ENCODE data around the gene CRB3. TPM values are rescaled to one million over a fixed set of nuclear protein-coding genes. Genes with fewer than 3 reads are reported as not detected.

The CRB3 gene
- total and polyA plus RNA-seq, 4 donors: 0.38 to 13.9 TPM; not detected in 2

GRCh38 chr19:6459262-6460098, 4.6 kb upstream of the CRB3 start, which contains the start of gene SLC25A23:
Gene SLC25A23 (minus strand): TSS chr19:6459792. CDS start chr19:6459628, 164 bp downstream.
- 1% methylated on average over 33 to 70 of the region's 70 CpGs for WGBS, 2 donors
- H3K4me1 ChIP-seq (ENCODE audit: control insufficient read depth in 1 of 2, insufficient read depth in 2 of 2, low read length in 2 of 2): no peaks in the 10 kb centered on the region
- H3K36me3 ChIP-seq (ENCODE audit: control insufficient read depth in 1 of 2, insufficient read depth in 2 of 2, low read length in 1 of 2): peaks cover 0 to 3% of the 10 kb centered on the region in 2 donors
- DNase-seq (peak; percentile 82 to 89), ATAC-seq (ENCODE audit: low FRiP score) (peak; percentile 83)
- peak within 1 kb of the TSS; percentile 78 to 86 for H3K4me3 ChIP-seq (ENCODE audit: low read length in 2 of 2)
- no peaks in the 10 kb centered on the region for H3K27me3 ChIP-seq (ENCODE audit: control insufficient read depth in 1 of 2, insufficient read depth in 2 of 2, low read length in 1 of 2)
- intact Hi-C loops (cut with DNase I): loop anchor here in 1 of 2 donors (2.0 to 5.0 kb wide), 2 partner anchors 35 to 278 kb away; partner anchors contain the start of genes GPR108, KHSRP and TRIP10
- peak within 1 kb of the TSS in 1 of 2 donors; percentile 41 for H3K27ac ChIP-seq (ENCODE audit: low read depth in 1 of 2, low read length in 2 of 2)
- no peaks in the 10 kb centered on the region for H3K9me3 ChIP-seq (ENCODE audit: control insufficient read depth, low read length)

- DNase-seq: peak; percentile 98 to 99
- Histone ChIP-seq H3K4me3 (ENCODE audit: low read length in 2 of 2) (peak overlapping the region; percentile 78 to 86), H3K36me3 (ENCODE audit: control insufficient read depth in 1 of 2, insufficient read depth in 2 of 2, low read length in 1 of 2) (peaks cover 0 to 2% of the 10 kb centered on the region in 2 donors), H3K9me3 (ENCODE audit: control insufficient read depth, low read length) (no peaks in the 10 kb centered on the region), H3K27me3 (ENCODE audit: control insufficient read depth in 1 of 2, insufficient read depth in 2 of 2, low read length in 1 of 2) (no peaks in the 10 kb centered on the region), H3K4me1 (ENCODE audit: control insufficient read depth in 1 of 2, insufficient read depth in 2 of 2, low read length in 2 of 2) (no peaks in the 10 kb centered on the region), H3K27ac (ENCODE audit: low read depth in 1 of 2, low read length in 2 of 2) (peak overlapping the region in 1 of 2 donors; percentile 41)
- peak; percentile 97 for ATAC-seq (ENCODE audit: low FRiP score)
- 0 to 1% methylated on average over 57 of the region's 57 CpGs for WGBS, 2 donors
- intact Hi-C loops (cut with DNase I): loop anchor here in 1 of 2 donors (5.0 kb wide), 1 partner anchor 277 kb away; the partner anchor contains the start of genes GPR108 and TRIP10
These were observed 3.8 kb upstream of the CRB3 start for GRCh38 chr19:6460099-6460884.

GRCh38 chr19:6465006-6465405, 935 bp downstream of the CRB3 start:
- 37 to 39% methylated on average over 9 of the region's 9 CpGs for WGBS, 2 donors
- no peaks in the 10 kb centered on the region for H3K36me3 ChIP-seq (ENCODE audit: control insufficient read depth in 1 of 2, insufficient read depth in 2 of 2, low read length in 1 of 2)
- H3K4me3 ChIP-seq (ENCODE audit: low read length in 2 of 2): no peak overlapping the region
- H3K27ac ChIP-seq (ENCODE audit: low read depth in 1 of 2, low read length in 2 of 2): no peak overlapping the region
- ATAC-seq (ENCODE audit: low FRiP score) (no peak), DNase-seq (no peak)
- H3K9me3 ChIP-seq (ENCODE audit: control insufficient read depth, low read length): no peaks in the 10 kb centered on the region
- no peaks in the 10 kb centered on the region for H3K27me3 ChIP-seq (ENCODE audit: control insufficient read depth in 1 of 2, insufficient read depth in 2 of 2, low read length in 1 of 2)
- intact Hi-C loops (cut with DNase I): no loop called here
- no peaks in the 10 kb centered on the region for H3K4me1 ChIP-seq (ENCODE audit: control insufficient read depth in 1 of 2, insufficient read depth in 2 of 2, low read length in 2 of 2)

GRCh38 chr19:6465663-6466062, 1.6 kb downstream of the CRB3 start:
- H3K27me3 ChIP-seq (ENCODE audit: control insufficient read depth in 1 of 2, insufficient read depth in 2 of 2, low read length in 1 of 2): no peaks in the 10 kb centered on the region
- DNase-seq: no peak
- no peaks in the 10 kb centered on the region for H3K36me3 ChIP-seq (ENCODE audit: control insufficient read depth in 1 of 2, insufficient read depth in 2 of 2, low read length in 1 of 2)
- WGBS, 2 donors: 89 to 93% methylated on average over 8 of the region's 8 CpGs
- H3K4me1 ChIP-seq (ENCODE audit: control insufficient read depth in 1 of 2, insufficient read depth in 2 of 2, low read length in 2 of 2): no peaks in the 10 kb centered on the region
- ATAC-seq (ENCODE audit: low FRiP score): no peak
- no peaks in the 10 kb centered on the region for H3K9me3 ChIP-seq (ENCODE audit: control insufficient read depth, low read length)
- intact Hi-C loops (cut with DNase I): no loop called here
- H3K4me3 ChIP-seq (ENCODE audit: low read length in 2 of 2): no peak overlapping the region
- H3K27ac ChIP-seq (ENCODE audit: low read depth in 1 of 2, low read length in 2 of 2): no peak overlapping the region

- Histone ChIP-seq H3K36me3 (ENCODE audit: control insufficient read depth in 1 of 2, insufficient read depth in 2 of 2, low read length in 1 of 2) (no peaks in the 10 kb centered on the region), H3K4me3 (ENCODE audit: low read length in 2 of 2) (no peak overlapping the region), H3K27me3 (ENCODE audit: control insufficient read depth in 1 of 2, insufficient read depth in 2 of 2, low read length in 1 of 2) (no peaks in the 10 kb centered on the region), H3K9me3 (ENCODE audit: control insufficient read depth, low read length) (no peaks in the 10 kb centered on the region), H3K27ac (ENCODE audit: low read depth in 1 of 2, low read length in 2 of 2) (no peak overlapping the region), H3K4me1 (ENCODE audit: control insufficient read depth in 1 of 2, insufficient read depth in 2 of 2, low read length in 2 of 2) (no peaks in the 10 kb centered on the region)
- DNase-seq (no peak), ATAC-seq (ENCODE audit: low FRiP score) (no peak)
- intact Hi-C loops (cut with DNase I): no loop called here
- 85 to 92% methylated on average over 20 to 21 of the region's 21 CpGs for WGBS, 2 donors
These were observed 2.6 kb downstream of the CRB3 start for GRCh38 chr19:6466526-6467248.

- Histone ChIP-seq H3K27ac (ENCODE audit: low read depth in 1 of 2, low read length in 2 of 2) (no peak overlapping the region), H3K27me3 (ENCODE audit: control insufficient read depth in 1 of 2, insufficient read depth in 2 of 2, low read length in 1 of 2) (no peaks in the 10 kb centered on the region), H3K36me3 (ENCODE audit: control insufficient read depth in 1 of 2, insufficient read depth in 2 of 2, low read length in 1 of 2) (no peaks in the 10 kb centered on the region), H3K4me1 (ENCODE audit: control insufficient read depth in 1 of 2, insufficient read depth in 2 of 2, low read length in 2 of 2) (no peaks in the 10 kb centered on the region), H3K9me3 (ENCODE audit: control insufficient read depth, low read length) (no peaks in the 10 kb centered on the region), H3K4me3 (ENCODE audit: low read length in 2 of 2) (no peak overlapping the region)
- intact Hi-C loops (cut with DNase I): no loop called here
- DNase-seq: no peak
- no peak for ATAC-seq (ENCODE audit: low FRiP score)
- 66 to 67% methylated on average over 8 of the region's 8 CpGs for WGBS, 2 donors
These were observed 3.3 kb downstream of the CRB3 start for GRCh38 chr19:6467384-6467783.

- Histone ChIP-seq H3K36me3 (ENCODE audit: control insufficient read depth in 1 of 2, insufficient read depth in 2 of 2, low read length in 1 of 2) (no peaks in the 10 kb centered on the region), H3K9me3 (ENCODE audit: control insufficient read depth, low read length) (no peaks in the 10 kb centered on the region), H3K27me3 (ENCODE audit: control insufficient read depth in 1 of 2, insufficient read depth in 2 of 2, low read length in 1 of 2) (peaks cover 0 to 1% of the 10 kb centered on the region in 2 donors), H3K4me3 (ENCODE audit: low read length in 2 of 2) (no peak overlapping the region), H3K4me1 (ENCODE audit: control insufficient read depth in 1 of 2, insufficient read depth in 2 of 2, low read length in 2 of 2) (no peaks in the 10 kb centered on the region), H3K27ac (ENCODE audit: low read depth in 1 of 2, low read length in 2 of 2) (no peak overlapping the region)
- ATAC-seq (ENCODE audit: low FRiP score): no peak
- WGBS, 2 donors: 73% methylated on average over 8 of the region's 8 CpGs
- intact Hi-C loops (cut with DNase I): no loop called here
- DNase-seq: no peak
These were observed 6.1 kb downstream of the CRB3 start for GRCh38 chr19:6470173-6470572.

- ATAC-seq (ENCODE audit: low FRiP score) (no peak), DNase-seq (no peak)
- no peak overlapping the region for H3K27ac ChIP-seq (ENCODE audit: low read depth in 1 of 2, low read length in 2 of 2)
- intact Hi-C loops (cut with DNase I): no loop called here
- H3K4me1 ChIP-seq (ENCODE audit: control insufficient read depth in 1 of 2, insufficient read depth in 2 of 2, low read length in 2 of 2): no peaks in the 10 kb centered on the region
- H3K4me3 ChIP-seq (ENCODE audit: low read length in 2 of 2): no peak overlapping the region
- no peaks in the 10 kb centered on the region for H3K36me3 ChIP-seq (ENCODE audit: control insufficient read depth in 1 of 2, insufficient read depth in 2 of 2, low read length in 1 of 2)
- H3K27me3 ChIP-seq (ENCODE audit: control insufficient read depth in 1 of 2, insufficient read depth in 2 of 2, low read length in 1 of 2): peaks cover 0 to 1% of the 10 kb centered on the region in 2 donors
- no peaks in the 10 kb centered on the region for H3K9me3 ChIP-seq (ENCODE audit: control insufficient read depth, low read length)
- WGBS, 2 donors: 78 to 79% methylated on average over 14 of the region's 14 CpGs
These were observed 7.0 kb downstream of the CRB3 start for GRCh38 chr19:6471076-6471475.

All from aorta (tissue), 5 donors.